Esophagus squamous epithelium (tissue), 5 donors: Measurements from ENCODE around the gene SNN. TPM values are rescaled to one million over a fixed set of nuclear protein-coding genes. Genes with fewer than 3 reads are reported as not detected.

ENCODE experiments used
- DNase-seq: peaks from one replicate; lab custom pipeline; 2025; lab: John Stamatoyannopoulos, UW
- H3K27ac ChIP-seq, 4 donors: fragments of 200-600 bp; sonication (generic); one replicate each; pipeline ENCODE4 v1.5.1; 2016 to 2019; ENCODE audit warnings: mild to moderate bottlenecking in 1 of 4
- H3K27me3 ChIP-seq, 4 donors: fragments of 200-600 bp; sonication (generic); 1 replicate in 3 of 4; 2 replicates in 1 of 4; pipeline versions ENCODE4 v1.5.1 to v1.6.0; 2017 to 2021; ENCODE audit warnings: antibody characterized with exemption in 1 of 4
- H3K36me3 ChIP-seq, 3 donors: fragments of 200-600 bp; sonication (generic); one replicate each; pipeline ENCODE4 v1.5.1; 2016 to 2019
- H3K4me1 ChIP-seq, 3 donors: fragments of 200-600 bp; sonication (generic); one replicate each; pipeline ENCODE4 v1.5.1; 2017 to 2019
- H3K4me3 ChIP-seq, 4 donors: fragments of 200-600 bp; sonication (generic); 1 replicate in 3 of 4; 2 replicates in 1 of 4; pipeline ENCODE4 v1.5.1; 2016 to 2019; ENCODE audit warnings: mild to moderate bottlenecking in 2 of 4, moderate library complexity in 1 of 4
- H3K9me3 ChIP-seq, 3 donors: fragments of 200-600 bp; sonication (generic); one replicate each; pipeline ENCODE4 v1.5.1; 2016 to 2019
- POLR2A ChIP-seq, 4 donors: fragments of 450-650 bp; IDR thresholded peaks; one replicate each; pipeline ENCODE4 v1.6.1; 2017; ENCODE audit warnings: antibody characterized with exemption in 4 of 4, mild to moderate bottlenecking in 4 of 4, moderate library complexity in 3 of 4
- WGBS, 2 donors: methylation state at CpG; one replicate each; pipeline ENCODE4 v1.1.5; 2018; 5-methylcytosine and 5-hydroxymethylcytosine counted together
- intact Hi-C: fragments of 100-400 bp; cut with DNase I; formaldehyde crosslinking; loops from one replicate; pipeline ENCODE4 v1.15.0; 2022
- total RNA-seq, 4 donors: library from RNA; depleted of rRNA; stranded (reverse); fragments of >200 nt; gene quantifications; one replicate each; pipeline ENCODE4 v1.1.0, GENCODE V29; 2016
- TF ChIP-seq, protein P1 (sequence below), 6 experiments: fragments of 450-650 bp in 4 of 6; fragments of 200-600 bp in 2 of 6; sonication (generic) in 2 of 6; IDR thresholded peaks; one replicate each; pipeline ENCODE4 v1.5.1; 2016 to 2019; ENCODE audit warnings: antibody characterized with exemption in 6 of 6, mild to moderate bottlenecking in 4 of 6, moderate library complexity in 4 of 6
- donor health status: DM: yes; HTN: yes; CAD: no.

SNN gene
- total RNA-seq, 4 donors from 2014 or later, result 13.7 to 22.9 (median 17.0) TPM

DNA sequence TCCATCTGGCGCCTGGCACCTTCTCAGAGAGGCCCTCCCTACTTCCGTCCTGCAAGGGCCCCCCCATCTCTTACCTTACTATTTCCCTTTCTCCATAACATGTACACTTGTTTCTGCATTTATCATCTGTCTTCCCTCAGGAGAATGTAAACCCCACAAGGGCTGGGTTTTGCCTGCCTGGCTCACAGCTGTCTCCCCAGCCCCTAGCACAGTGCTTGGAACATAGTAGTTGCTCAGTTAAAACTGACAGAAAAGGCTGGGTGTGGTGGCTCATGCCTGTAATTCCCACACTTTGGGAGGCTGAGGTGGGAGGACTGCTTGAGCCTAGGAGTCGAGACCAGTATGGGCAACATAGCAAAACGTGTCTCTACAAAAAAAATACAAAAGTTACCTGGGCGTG, 5.7 kb upstream of the SNN start:
- peaks cover 5 to 44% (median 9%) of the 10 kb centered on the region in 3 donors for H3K4me1 ChIP-seq
- intact Hi-C loops, result no loop called here
- 85 to 86% methylated on average over 4 to 5 of the region's 5 CpGs for WGBS, 2 donors
- H3K27me3 ChIP-seq, result no peaks in the 10 kb centered on the region
- TF ChIP-seq POLR2A (IDR thresholded peaks at IDR 0.05), result no peak
- TF ChIP-seq, protein P1, sequence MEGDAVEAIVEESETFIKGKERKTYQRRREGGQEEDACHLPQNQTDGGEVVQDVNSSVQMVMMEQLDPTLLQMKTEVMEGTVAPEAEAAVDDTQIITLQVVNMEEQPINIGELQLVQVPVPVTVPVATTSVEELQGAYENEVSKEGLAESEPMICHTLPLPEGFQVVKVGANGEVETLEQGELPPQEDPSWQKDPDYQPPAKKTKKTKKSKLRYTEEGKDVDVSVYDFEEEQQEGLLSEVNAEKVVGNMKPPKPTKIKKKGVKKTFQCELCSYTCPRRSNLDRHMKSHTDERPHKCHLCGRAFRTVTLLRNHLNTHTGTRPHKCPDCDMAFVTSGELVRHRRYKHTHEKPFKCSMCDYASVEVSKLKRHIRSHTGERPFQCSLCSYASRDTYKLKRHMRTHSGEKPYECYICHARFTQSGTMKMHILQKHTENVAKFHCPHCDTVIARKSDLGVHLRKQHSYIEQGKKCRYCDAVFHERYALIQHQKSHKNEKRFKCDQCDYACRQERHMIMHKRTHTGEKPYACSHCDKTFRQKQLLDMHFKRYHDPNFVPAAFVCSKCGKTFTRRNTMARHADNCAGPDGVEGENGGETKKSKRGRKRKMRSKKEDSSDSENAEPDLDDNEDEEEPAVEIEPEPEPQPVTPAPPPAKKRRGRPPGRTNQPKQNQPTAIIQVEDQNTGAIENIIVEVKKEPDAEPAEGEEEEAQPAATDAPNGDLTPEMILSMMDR (IDR thresholded peaks at IDR 0.05), result no peak
- DNase-seq, result no peak
- H3K36me3 ChIP-seq, result no peaks in the 10 kb centered on the region
- no peaks in the 10 kb centered on the region for H3K9me3 ChIP-seq
- no peak overlapping the region for H3K27ac ChIP-seq
- H3K4me3 ChIP-seq, result no peak overlapping the region

- TF ChIP-seq, protein P1 (IDR thresholded peaks at IDR 0.05), result no peak
- Histone ChIP-seq H3K36me3 (no peaks in the 10 kb centered on the region), H3K27me3 (no peaks in the 10 kb centered on the region), H3K9me3 (no peaks in the 10 kb centered on the region), H3K27ac (no peak overlapping the region), H3K4me3 (no peak overlapping the region), H3K4me1 (peaks cover 12 to 44% (median 15%) of the 10 kb centered on the region in 3 donors)
- intact Hi-C loops, result no loop called here
- DNase-seq, result no peak
- WGBS, 2 donors, result 40% methylated on average over 2 of the region's 11 CpGs; no CpG with 5 or more reads in 1 of the 2 donors
Measured at GRCh38 chr16:11665071-11665491, 3.2 kb upstream of the SNN start.

DNA sequence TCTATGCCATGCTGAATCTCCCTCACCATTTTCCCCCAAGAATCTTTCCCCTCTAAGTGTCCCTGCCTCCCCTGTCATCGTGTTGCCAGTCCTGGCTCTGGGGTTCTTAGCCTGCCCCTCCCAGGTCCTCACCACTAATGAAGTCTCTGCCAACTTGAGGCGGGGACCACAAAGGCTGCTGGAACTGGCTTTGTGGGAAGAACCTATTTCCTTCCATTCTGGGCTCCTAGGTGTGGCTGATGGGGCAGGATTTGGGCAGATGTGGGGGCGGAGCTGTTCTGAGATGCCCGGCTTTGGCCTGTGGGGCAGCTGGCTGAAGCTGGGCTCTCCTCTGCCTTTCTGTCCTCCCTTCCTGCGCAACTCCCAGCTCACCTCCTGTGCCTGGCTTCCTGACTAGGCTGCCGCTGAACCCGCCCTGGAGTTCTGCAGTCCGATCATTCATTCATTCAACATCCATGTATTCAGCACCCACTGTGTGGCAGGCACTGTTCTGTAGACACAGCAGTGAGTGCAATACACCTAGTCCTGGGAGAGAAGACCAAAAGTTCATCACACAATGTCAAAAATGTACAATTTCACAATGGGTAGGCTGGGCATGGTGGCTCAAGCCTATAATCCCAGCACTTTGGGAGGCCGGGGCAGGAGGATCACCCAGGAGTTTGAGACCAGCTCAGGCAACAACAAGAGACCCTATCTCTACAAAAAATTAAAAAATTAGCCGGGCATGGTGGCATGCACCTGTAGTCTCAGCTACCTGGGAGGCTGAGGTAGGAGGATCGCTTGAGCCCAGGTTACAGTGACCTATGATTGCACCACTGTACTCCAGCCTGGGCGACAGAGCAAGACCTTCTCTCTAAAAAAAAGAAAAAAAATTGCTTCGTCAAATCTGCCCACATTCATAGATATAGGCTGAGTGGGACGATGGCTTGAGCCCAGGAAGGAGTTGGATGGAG, 1.9 kb upstream of the SNN start:
- intact Hi-C loops, result no loop called here
- Histone ChIP-seq H3K27me3 (no peaks in the 10 kb centered on the region), H3K27ac (no peak overlapping the region), H3K9me3 (no peaks in the 10 kb centered on the region), H3K36me3 (no peaks in the 10 kb centered on the region), H3K4me1 (peaks cover 25 to 55% (median 27%) of the 10 kb centered on the region in 3 donors), H3K4me3 (no peak overlapping the region)
- WGBS, 2 donors, result 44 to 71% methylated on average over 6 to 13 of the region's 14 CpGs
- DNase-seq, result no peak
- no peak for TF ChIP-seq POLR2A (IDR thresholded peaks at IDR 0.05)
- TF ChIP-seq, protein P1 (IDR thresholded peaks at IDR 0.05), result no peak

DNA sequence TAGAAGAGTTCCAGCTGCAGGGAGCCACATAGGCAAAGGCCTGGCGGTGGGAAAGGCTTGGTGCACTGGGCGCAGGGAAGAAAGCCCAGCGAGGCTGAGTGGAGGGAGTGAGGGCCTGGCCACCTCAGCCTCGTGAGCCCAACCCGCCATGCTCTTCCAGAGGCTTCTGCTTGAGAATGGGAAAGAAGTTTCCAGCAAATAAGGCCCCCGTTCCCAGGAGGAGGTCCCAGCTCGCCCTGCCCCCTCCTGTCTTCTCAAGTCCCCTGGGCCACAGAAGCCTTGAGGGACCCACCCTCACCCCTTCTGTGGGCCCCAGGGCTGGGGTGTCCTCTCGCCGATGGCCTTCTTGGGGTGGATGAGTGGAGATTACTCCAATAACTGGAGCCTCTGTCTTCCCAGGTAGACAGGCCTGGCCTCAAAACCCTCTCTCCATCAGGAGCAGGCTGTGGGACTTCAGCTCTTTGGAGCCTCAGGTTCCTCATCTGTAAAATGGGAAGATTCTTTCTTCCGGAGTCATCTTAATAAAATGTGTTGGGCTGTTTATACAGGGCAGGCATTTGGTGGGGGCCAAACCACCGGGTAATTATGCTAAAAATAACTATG, 933 bp upstream of the SNN start:
- intact Hi-C loops, result no loop called here
- WGBS, 2 donors, result 83 to 89% methylated on average over 8 to 11 of the region's 11 CpGs
- H3K9me3 ChIP-seq, result no peaks in the 10 kb centered on the region
- peaks cover 35 to 65% (median 36%) of the 10 kb centered on the region in 3 donors for H3K4me1 ChIP-seq
- peak overlapping the region in 2 of 4 donors; percentile 70 to 96 for H3K4me3 ChIP-seq
- no peak for TF ChIP-seq POLR2A (IDR thresholded peaks at IDR 0.05)
- TF ChIP-seq, protein P1 (IDR thresholded peaks at IDR 0.05), result no peak
- no peaks in the 10 kb centered on the region for H3K36me3 ChIP-seq
- H3K27ac ChIP-seq, result peak overlapping the region; percentile 82 to 92 (median 87)
- no peak for DNase-seq
- H3K27me3 ChIP-seq, result no peaks in the 10 kb centered on the region
